Stimulated activated CD8-positive, alpha-beta memory T cell treated with anti-CD3 and anti-CD28 coated beads, Interleukin-12 subunit alpha, Interleukin-12 subunit beta, amount 100 ng/mL, for 24 hours (primary cell): ENCODE data around the gene CDK5RAP1.
"Not testable (repeated sequence)": the region's sequence is repeated elsewhere in the genome, so short reads cannot be mapped to it uniquely, and the experiment has no call there.

Experiments
- DNase-seq: peaks from one replicate; pipeline ENCODE4 v3.0.0-alpha.2; 2020; ENCODE audit errors: extremely low read depth

Gene CDK5RAP1

GRCh38 chr20:33401184-33401920 is at the start of gene CDK5RAP1:
Gene CDK5RAP1 (minus strand): TSS chr20:33401519. CDS start chr20:33397064, 4,455 bp downstream.
- peak; percentile 53 for DNase-seq

- DNase-seq: no peak
These were observed 49.5 kb upstream of the CDK5RAP1 start for GRCh38 chr20:33450867-33451266.

- no peak for DNase-seq
These were observed 44.7 kb upstream of the CDK5RAP1 start for GRCh38 chr20:33445881-33446625.

- no peak for DNase-seq
These were observed 43.7 kb upstream of the CDK5RAP1 start for GRCh38 chr20:33444797-33445560.

GRCh38 chr20:33443512-33444239 is 42.4 kb upstream of the CDK5RAP1 start, which contains the start of gene SNTA1:
Gene SNTA1 (minus strand): TSS chr20:33443763. CDS start chr20:33443620, 143 bp downstream.
- DNase-seq: peak; percentile 73

- DNase-seq: no peak
These were observed 41.7 kb upstream of the CDK5RAP1 start for GRCh38 chr20:33443006-33443511.

- DNase-seq: no peak
These were observed 41.1 kb upstream of the CDK5RAP1 start for GRCh38 chr20:33442136-33443005.

- no peak for DNase-seq
These were observed 40.0 kb upstream of the CDK5RAP1 start for GRCh38 chr20:33441142-33441955.

GRCh38 chr20:33440562-33440961 is 39.2 kb upstream of the CDK5RAP1 start:
- not testable (repeated sequence) for DNase-seq

GRCh38 chr20:33438481-33438880 is 37.2 kb upstream of the CDK5RAP1 start:
- DNase-seq: no peak

- DNase-seq: no peak
These were observed 36.0 kb upstream of the CDK5RAP1 start for GRCh38 chr20:33437141-33437911.

- DNase-seq: no peak
These were observed 33.1 kb upstream of the CDK5RAP1 start for GRCh38 chr20:33434434-33434833.

GRCh38 chr20:33433465-33434234 is 32.3 kb upstream of the CDK5RAP1 start:
- no peak for DNase-seq

GRCh38 chr20:33431797-33432381 is 30.6 kb upstream of the CDK5RAP1 start:
- DNase-seq: no peak

- not testable (repeated sequence) for DNase-seq
These were observed 22.6 kb upstream of the CDK5RAP1 start for GRCh38 chr20:33423875-33424274.

- no peak for DNase-seq
These were observed 22.0 kb upstream of the CDK5RAP1 start for GRCh38 chr20:33423141-33423834.
